Nephron (organoid): Measurements from ENCODE around the gene PCAT7.
"Not testable (repeated sequence)": the region's sequence is repeated elsewhere in the genome, so short reads cannot be mapped to it uniquely, and the experiment has no call there.

Experiments
- H3K27ac Mint-ChIP-seq, 3 experiments: 2 replicates each; pipeline ENCODE4 v1.8.0; 2020; ENCODE audit warnings: mixed read lengths in 3 of 3, mild to moderate bottlenecking in 2 of 3, moderate library complexity in 1 of 3
- H3K27me3 Mint-ChIP-seq: 2 replicates; pipeline ENCODE4 v1.8.0; 2021; ENCODE audit warnings: low read depth, mild to moderate bottlenecking, moderate library complexity, mixed read lengths
- H3K36me3 Mint-ChIP-seq: 2 replicates; pipeline ENCODE4 v1.8.0; 2020; ENCODE audit warnings: low read depth, mixed read lengths
- H3K4me1 Mint-ChIP-seq: 2 replicates; pipeline ENCODE4 v1.8.0; 2020; ENCODE audit warnings: mixed read lengths
- H3K4me3 Mint-ChIP-seq, 3 experiments: 2 replicates each; pipeline ENCODE4 v1.8.0; 2020; ENCODE audit warnings: mild to moderate bottlenecking in 3 of 3, mixed read lengths in 3 of 3, moderate library complexity in 2 of 3
- H3K9me3 Mint-ChIP-seq: 2 replicates; pipeline ENCODE4 v1.8.0; 2020; ENCODE audit warnings: mixed read lengths
- CTCF ChIP-seq, 3 experiments: fragments of 200-600 bp; sonication (generic); IDR thresholded peaks; one replicate each; pipeline ENCODE4 v1.5.0; 2021; ENCODE audit warnings: antibody characterized with exemption in 3 of 3; ENCODE audit not compliant: unreplicated experiment in 3 of 3

The PCAT7 gene

GRCh38 chr9:94581728-94582127 lies 26.8 kb downstream of the PCAT7 start:
- no peak overlapping the region for H3K4me3 Mint-ChIP-seq
- no peak overlapping the region for H3K27ac Mint-ChIP-seq
- H3K9me3 Mint-ChIP-seq = no peaks in the 10 kb centered on the region
- H3K27me3 Mint-ChIP-seq = peaks cover 2% of the 10 kb centered on the region
- no peak for TF ChIP-seq CTCF (IDR thresholded peaks at IDR 0.05; ENCODE audit: unreplicated experiment in 3 of 3)
- peaks cover 12% of the 10 kb centered on the region for H3K4me1 Mint-ChIP-seq
- no peaks in the 10 kb centered on the region for H3K36me3 Mint-ChIP-seq

GRCh38 chr9:94584555-94584954 lies 29.7 kb downstream of the PCAT7 start:
- TF ChIP-seq CTCF (IDR thresholded peaks at IDR 0.05; ENCODE audit: unreplicated experiment in 3 of 3) = no peak
- Mint-ChIP-seq H3K27ac (no peak overlapping the region), H3K27me3 (peaks cover 7% of the 10 kb centered on the region), H3K36me3 (no peaks in the 10 kb centered on the region), H3K9me3 (no peaks in the 10 kb centered on the region), H3K4me1 (peaks cover 10% of the 10 kb centered on the region), H3K4me3 (no peak overlapping the region)

- H3K27me3 Mint-ChIP-seq = peaks cover 10% of the 10 kb centered on the region
- no peak overlapping the region for H3K4me3 Mint-ChIP-seq
- no peak overlapping the region for H3K27ac Mint-ChIP-seq
- TF ChIP-seq CTCF (IDR thresholded peaks at IDR 0.05; ENCODE audit: unreplicated experiment in 3 of 3) = no peak
- H3K4me1 Mint-ChIP-seq = peaks cover 10% of the 10 kb centered on the region
- H3K9me3 Mint-ChIP-seq = no peaks in the 10 kb centered on the region
- H3K36me3 Mint-ChIP-seq = no peaks in the 10 kb centered on the region
Measured at GRCh38 chr9:94586316-94586715, 31.4 kb downstream of the PCAT7 start.

- no peak for TF ChIP-seq CTCF (IDR thresholded peaks at IDR 0.05; ENCODE audit: unreplicated experiment in 3 of 3)
Measured at GRCh38 chr9:94586814-94587213, 31.9 kb downstream of the PCAT7 start.

GRCh38 chr9:94588681-94589080 lies 33.8 kb downstream of the PCAT7 start:
- no peak for TF ChIP-seq CTCF (IDR thresholded peaks at IDR 0.05; ENCODE audit: unreplicated experiment in 3 of 3)
- Mint-ChIP-seq H3K4me1 (peaks cover 12% of the 10 kb centered on the region), H3K4me3 (no peak overlapping the region), H3K27me3 (peaks cover 10% of the 10 kb centered on the region), H3K36me3 (no peaks in the 10 kb centered on the region), H3K9me3 (no peaks in the 10 kb centered on the region), H3K27ac (no peak overlapping the region)

More at GRCh38 chr9:94586814-94587213, 31.9 kb downstream of the PCAT7 start:
- Mint-ChIP-seq H3K27ac (no peak overlapping the region), H3K9me3 (no peaks in the 10 kb centered on the region), H3K4me1 (peaks cover 10% of the 10 kb centered on the region), H3K36me3 (no peaks in the 10 kb centered on the region), H3K27me3 (peaks cover 10% of the 10 kb centered on the region), H3K4me3 (no peak overlapping the region)

- peaks cover 16% of the 10 kb centered on the region for H3K4me1 Mint-ChIP-seq
- not testable (repeated sequence) for H3K9me3 Mint-ChIP-seq, H3K36me3 Mint-ChIP-seq, H3K27ac Mint-ChIP-seq, H3K4me3 Mint-ChIP-seq
- peaks cover 10% of the 10 kb centered on the region for H3K27me3 Mint-ChIP-seq
Measured at GRCh38 chr9:94591046-94591545, 36.2 kb downstream of the PCAT7 start.
